ENCODE results near the gene PHACTR4. TPM values are rescaled to one million over a fixed set of nuclear protein-coding genes. Genes with fewer than 3 reads are reported as not detected.

PHACTR4 gene
- total RNA-seq, 2 donors from 2014 or later, result 49.9 to 65.0 TPM

- TF ChIP-seq CTCF (conservative IDR thresholded peaks at IDR 0.05), result no peak
- no peaks in the 10 kb centered on the region for H3K27me3 Mint-ChIP-seq (ENCODE audit: insufficient read depth)
Observed at GRCh38 chr1:28503117-28503516, 133.6 kb downstream of the PHACTR4 start.

GRCh38 chr1:28505406-28506187 is 136.1 kb downstream of the PHACTR4 start, which contains the start of gene RCC1:
Gene RCC1, plus strand, starts transcription at chr1:28506043. Its CDS starts 23,824 bp downstream, at chr1:28529867.
- Mint-ChIP-seq H3K36me3 (ENCODE audit: low read depth) (peaks cover 48% of the 10 kb centered on the region), H3K27ac (peak within 1 kb of the TSS; percentile 98), H3K4me3 (peak within 1 kb of the TSS; percentile 99), H3K27me3 (ENCODE audit: insufficient read depth) (no peaks in the 10 kb centered on the region), H3K4me1 (peaks cover 19% of the 10 kb centered on the region), H3K9me3 (peaks cover 2% of the 10 kb centered on the region)
- WGBS, 2 experiments (ENCODE audit: insufficient coverage in 1 of 2, insufficient read length in 1 of 2), result 5 to 6% methylated on average over 34 to 39 of the region's 41 CpGs
- H3K36me3 ChIP-seq (ENCODE audit: control insufficient read depth, insufficient read depth, low read length), result peaks cover 44% of the 10 kb centered on the region
- DNase-seq, result peak; percentile 98
- H3K9me3 ChIP-seq (ENCODE audit: control insufficient read depth, low read length), result no peaks in the 10 kb centered on the region
- H3K4me1 ChIP-seq (ENCODE audit: control insufficient read depth, insufficient read depth, low read length), result no peaks in the 10 kb centered on the region
- no peak for TF ChIP-seq CTCF (conservative IDR thresholded peaks at IDR 0.05)
- peak within 1 kb of the TSS; percentile 84 for H3K27ac ChIP-seq (ENCODE audit: low read depth, low read length)
- peak within 1 kb of the TSS; percentile 93 for H3K4me3 ChIP-seq (ENCODE audit: low read length)
- H3K9ac ChIP-seq (ENCODE audit: extremely low read depth, low read length, poor library complexity, severe bottlenecking), result peak within 1 kb of the TSS; percentile 99
- no peaks in the 10 kb centered on the region for H3K27me3 ChIP-seq (ENCODE audit: control insufficient read depth, insufficient read depth, low read length, poor library complexity, severe bottlenecking)

More at GRCh38 chr1:28503117-28503516, 133.6 kb downstream of the PHACTR4 start:
- Mint-ChIP-seq H3K27ac (no peak overlapping the region), H3K4me3 (no peak overlapping the region), H3K9me3 (peaks cover 2% of the 10 kb centered on the region), H3K4me1 (peaks cover under 1% of the 10 kb centered on the region), H3K36me3 (ENCODE audit: low read depth) (peaks cover 34% of the 10 kb centered on the region)
- Histone ChIP-seq H3K9me3 (ENCODE audit: control insufficient read depth, low read length) (no peaks in the 10 kb centered on the region), H3K4me1 (ENCODE audit: control insufficient read depth, insufficient read depth, low read length) (no peaks in the 10 kb centered on the region), H3K9ac (ENCODE audit: extremely low read depth, low read length, poor library complexity, severe bottlenecking) (no peak overlapping the region), H3K4me3 (ENCODE audit: low read length) (no peak overlapping the region), H3K36me3 (ENCODE audit: control insufficient read depth, insufficient read depth, low read length) (peaks cover 24% of the 10 kb centered on the region), H3K27ac (ENCODE audit: low read depth, low read length) (no peak overlapping the region), H3K27me3 (ENCODE audit: control insufficient read depth, insufficient read depth, low read length, poor library complexity, severe bottlenecking) (no peaks in the 10 kb centered on the region)
- DNase-seq, result no peak
- 88 to 97% methylated on average over 2 of the region's 3 CpGs for WGBS, 2 experiments (ENCODE audit: insufficient coverage in 1 of 2, insufficient read length in 1 of 2)

- peaks cover 2% of the 10 kb centered on the region for H3K9me3 Mint-ChIP-seq
- no peak for DNase-seq
- Histone ChIP-seq H3K36me3 (ENCODE audit: control insufficient read depth, insufficient read depth, low read length) (peaks cover 51% of the 10 kb centered on the region), H3K27ac (ENCODE audit: low read depth, low read length) (peak overlapping the region; percentile 84), H3K4me1 (ENCODE audit: control insufficient read depth, insufficient read depth, low read length) (no peaks in the 10 kb centered on the region), H3K9ac (ENCODE audit: extremely low read depth, low read length, poor library complexity, severe bottlenecking) (peak overlapping the region; percentile 99), H3K4me3 (ENCODE audit: low read length) (peak overlapping the region; percentile 93), H3K27me3 (ENCODE audit: control insufficient read depth, insufficient read depth, low read length, poor library complexity, severe bottlenecking) (no peaks in the 10 kb centered on the region), H3K9me3 (ENCODE audit: control insufficient read depth, low read length) (no peaks in the 10 kb centered on the region)
- TF ChIP-seq CTCF (conservative IDR thresholded peaks at IDR 0.05), result no peak
- H3K27me3 Mint-ChIP-seq (ENCODE audit: insufficient read depth), result no peaks in the 10 kb centered on the region
- peaks cover 19% of the 10 kb centered on the region for H3K4me1 Mint-ChIP-seq
- peak overlapping the region; percentile 98 for H3K27ac Mint-ChIP-seq
- H3K36me3 Mint-ChIP-seq (ENCODE audit: low read depth), result peaks cover 59% of the 10 kb centered on the region
- WGBS, 2 experiments (ENCODE audit: insufficient coverage in 1 of 2, insufficient read length in 1 of 2), result 0% methylated on average over 4 to 13 of the region's 14 CpGs
- peak overlapping the region; percentile 99 for H3K4me3 Mint-ChIP-seq
Observed at GRCh38 chr1:28506907-28507246, 137.3 kb downstream of the PHACTR4 start.

All from endodermal cell (in vitro differentiated cells).